Suppressor macrophage treated with lipopolysaccharide for 4 hours (primary cell): ENCODE data around the gene WDR37.

Experiments
- DNase-seq: peaks from one replicate; pipeline ENCODE4 v3.0.0-alpha.2; 2020

Gene WDR37

DNA sequence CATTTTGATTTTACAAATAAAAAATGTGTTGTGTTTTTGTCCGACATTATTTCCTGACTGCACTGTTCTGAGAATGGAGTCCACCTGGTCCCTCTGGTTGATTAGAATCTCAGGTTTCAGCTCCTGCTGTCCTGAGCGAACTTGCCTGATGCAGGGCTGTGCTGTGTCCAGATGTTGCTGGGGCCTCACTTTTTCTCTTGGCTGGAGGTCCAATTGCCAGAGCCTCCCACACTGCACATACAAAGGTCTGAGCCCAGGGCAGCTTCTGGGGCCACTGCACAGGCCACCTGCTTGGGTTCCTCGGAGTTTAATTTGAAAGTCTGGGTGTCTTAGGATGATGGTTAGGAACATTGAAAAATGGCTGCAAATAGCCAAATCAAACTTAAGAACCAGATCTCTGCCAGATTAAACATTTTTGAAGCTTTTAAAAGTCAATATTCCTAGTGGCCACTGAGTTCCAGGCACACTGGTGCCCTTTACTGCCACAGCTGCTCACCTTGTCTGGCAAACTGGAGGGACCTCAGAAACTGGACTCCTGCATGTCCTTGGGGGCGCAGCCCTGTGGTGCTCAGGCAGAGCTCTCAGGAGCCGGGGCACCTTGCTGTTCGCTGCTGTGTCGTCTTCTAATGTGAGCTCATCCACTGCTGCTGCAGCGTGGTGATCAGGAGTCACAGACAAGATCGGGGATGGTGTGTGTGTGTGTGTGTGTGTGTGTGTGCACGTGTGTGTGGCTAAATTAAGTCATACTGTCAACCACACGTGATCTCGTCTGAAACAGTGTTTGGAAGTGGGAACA is 75.0 kb downstream of the WDR37 start:
- no peak for DNase-seq

- no peak for DNase-seq
Observed at GRCh38 chr10:1132584-1132983, 76.4 kb downstream of the WDR37 start.

GRCh38 chr10:1133495-1134045 is 77.4 kb downstream of the WDR37 start:
- DNase-seq, result no peak

DNA sequence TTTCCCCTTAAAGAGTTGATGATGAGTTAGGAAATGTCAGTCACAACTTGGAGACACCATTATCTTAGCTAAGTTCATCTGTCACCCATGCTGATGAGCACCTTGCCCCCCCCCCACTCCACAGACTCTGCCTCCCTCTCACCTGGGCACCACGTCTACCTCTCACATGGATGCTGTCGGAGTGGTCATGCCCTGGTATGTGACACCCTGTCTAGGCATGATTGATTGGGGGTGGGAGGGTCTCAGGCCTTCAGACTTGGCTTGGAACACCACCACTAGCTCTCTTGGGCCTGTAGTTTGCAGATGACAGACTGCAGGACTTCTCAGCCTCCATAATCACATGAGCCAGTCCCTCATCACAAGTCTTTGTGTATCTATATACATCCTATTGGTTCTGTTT is 78.0 kb downstream of the WDR37 start:
- DNase-seq, result no peak

GRCh38 chr10:1136268-1136667 is 80.1 kb downstream of the WDR37 start:
- no peak for DNase-seq

GRCh38 chr10:1137499-1138163 is 81.4 kb downstream of the WDR37 start:
- DNase-seq, result no peak

DNA sequence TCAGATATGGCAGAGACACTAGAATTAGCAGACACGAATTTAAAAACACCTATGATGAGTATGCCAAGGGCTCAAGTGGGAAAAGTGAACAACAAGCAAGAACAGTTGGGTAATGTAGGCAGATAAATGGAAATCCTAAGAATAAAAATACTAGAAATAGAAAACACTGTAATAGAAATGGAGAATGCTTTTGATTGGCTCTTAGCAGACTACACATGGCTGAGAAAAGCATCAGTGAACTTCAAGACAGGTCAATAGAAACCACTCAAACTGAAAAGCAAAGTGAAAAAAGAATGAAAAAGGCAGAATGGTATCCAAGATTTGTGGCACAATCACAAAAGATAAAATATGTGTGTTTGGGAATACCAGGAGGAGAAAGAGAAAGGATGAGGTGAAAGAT is 82.3 kb downstream of the WDR37 start:
- no peak for DNase-seq

GRCh38 chr10:1141261-1141660 is 85.1 kb downstream of the WDR37 start:
- no peak for DNase-seq

DNA sequence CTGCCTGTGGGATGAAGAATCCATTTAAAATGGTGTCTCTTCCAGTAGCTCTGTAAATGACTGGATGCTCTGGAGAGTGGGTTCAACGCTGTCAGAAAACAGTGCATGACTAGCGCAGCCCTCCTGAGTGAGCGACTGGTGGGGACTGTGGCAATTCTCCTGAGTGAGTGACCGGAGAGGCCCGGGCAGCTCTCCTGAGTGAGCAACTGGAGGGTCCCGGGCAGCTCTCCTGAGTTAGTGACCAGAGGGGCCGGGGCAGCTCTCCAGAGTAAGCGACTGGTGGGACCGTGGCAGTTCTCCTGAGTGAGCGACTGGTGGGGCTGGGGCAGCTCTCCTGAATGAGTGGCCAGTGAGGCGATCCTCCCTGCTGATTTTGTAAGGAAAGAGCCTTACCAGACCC is 85.5 kb downstream of the WDR37 start:
- DNase-seq, result no peak

GRCh38 chr10:1142596-1142995 is 86.4 kb downstream of the WDR37 start:
- DNase-seq, result no peak

DNA sequence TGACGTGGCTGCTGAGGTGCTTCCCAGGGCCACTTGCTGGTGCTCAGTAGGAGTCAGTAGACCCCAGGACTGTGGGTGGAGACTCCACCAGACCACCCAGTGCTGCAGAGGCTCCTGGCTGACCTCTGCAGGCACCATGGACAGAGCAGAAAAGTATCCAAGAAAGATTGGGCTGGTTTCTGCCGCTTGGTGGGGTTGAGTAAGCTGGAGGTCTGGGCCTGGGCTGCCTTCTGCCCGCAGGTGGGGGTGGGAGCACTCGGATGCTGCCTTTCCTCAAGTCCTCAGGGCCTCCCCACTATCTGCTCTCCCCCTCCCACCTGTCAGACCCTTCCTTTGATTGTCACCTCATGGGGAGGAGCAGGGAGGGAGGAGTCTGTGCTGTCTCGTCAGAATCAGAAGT is 91.6 kb downstream of the WDR37 start:
- no peak for DNase-seq

DNA sequence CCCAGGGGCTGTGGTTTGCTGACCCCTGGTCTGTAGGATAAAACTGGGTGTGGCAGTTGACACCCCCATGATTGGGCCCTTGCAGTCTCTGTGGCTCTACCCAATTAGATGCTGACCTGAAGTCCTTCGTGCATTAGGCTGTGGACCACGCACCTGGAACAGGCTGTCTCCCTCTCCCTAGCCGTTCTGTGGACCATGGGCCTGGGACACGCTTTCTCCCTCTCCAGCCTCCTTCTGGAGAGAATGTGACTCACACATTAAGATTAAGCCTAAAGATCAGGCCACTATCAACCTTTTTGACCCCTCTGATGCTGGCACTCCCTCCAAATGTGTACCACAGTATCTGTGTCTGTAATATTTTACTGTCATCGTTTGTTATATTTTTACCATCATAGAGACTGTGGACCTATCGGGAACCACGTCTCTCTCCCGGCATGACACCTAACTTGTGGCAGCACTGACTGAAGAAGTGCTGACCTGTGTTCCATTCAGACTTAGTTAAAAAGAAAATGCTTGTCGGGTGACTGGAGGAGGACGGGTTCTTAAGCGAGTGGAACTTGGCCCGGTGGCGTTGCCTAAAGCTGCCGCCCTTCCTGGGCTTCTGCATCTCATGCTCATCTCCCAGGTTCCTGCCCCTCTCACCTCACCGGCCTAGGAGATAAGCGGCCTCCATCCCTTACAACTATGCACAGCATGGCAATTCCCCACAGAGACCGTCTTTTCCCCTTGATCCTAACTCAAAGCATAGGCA is 92.8 kb downstream of the WDR37 start:
- no peak for DNase-seq

- no peak for DNase-seq
Observed at GRCh38 chr10:1149793-1150637, 93.8 kb downstream of the WDR37 start.

- DNase-seq, result no peak
Observed at GRCh38 chr10:1150638-1150955, 94.4 kb downstream of the WDR37 start.

- DNase-seq, result no peak
Observed at GRCh38 chr10:1151076-1152033, 95.2 kb downstream of the WDR37 start.

GRCh38 chr10:1152386-1153250 is 96.4 kb downstream of the WDR37 start:
- DNase-seq, result no peak

DNA sequence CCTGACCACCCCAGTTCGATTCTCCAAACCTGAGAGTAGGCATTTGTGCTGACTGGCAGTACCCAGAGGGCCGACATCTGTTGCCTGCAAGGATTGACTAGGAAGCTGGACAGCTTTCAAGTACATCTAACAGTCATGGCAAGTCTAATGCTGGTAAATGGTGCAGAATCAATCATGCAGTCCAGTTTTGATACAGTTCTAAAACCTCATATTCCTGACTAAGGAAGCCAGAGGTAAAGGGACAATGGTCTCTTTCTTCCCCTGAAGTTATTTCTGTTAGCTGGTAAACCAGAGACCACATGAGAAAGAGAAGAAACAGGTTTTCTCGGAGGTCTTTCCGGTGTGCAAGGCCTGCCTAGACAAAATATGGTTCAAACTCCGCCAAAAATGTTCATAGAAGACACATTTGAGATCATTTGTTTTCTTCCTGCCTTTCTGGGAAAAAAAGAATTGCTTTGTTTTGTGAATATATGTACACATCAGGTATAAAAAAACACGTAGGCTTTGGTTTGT is 97.1 kb downstream of the WDR37 start:
- DNase-seq, result no peak

DNA sequence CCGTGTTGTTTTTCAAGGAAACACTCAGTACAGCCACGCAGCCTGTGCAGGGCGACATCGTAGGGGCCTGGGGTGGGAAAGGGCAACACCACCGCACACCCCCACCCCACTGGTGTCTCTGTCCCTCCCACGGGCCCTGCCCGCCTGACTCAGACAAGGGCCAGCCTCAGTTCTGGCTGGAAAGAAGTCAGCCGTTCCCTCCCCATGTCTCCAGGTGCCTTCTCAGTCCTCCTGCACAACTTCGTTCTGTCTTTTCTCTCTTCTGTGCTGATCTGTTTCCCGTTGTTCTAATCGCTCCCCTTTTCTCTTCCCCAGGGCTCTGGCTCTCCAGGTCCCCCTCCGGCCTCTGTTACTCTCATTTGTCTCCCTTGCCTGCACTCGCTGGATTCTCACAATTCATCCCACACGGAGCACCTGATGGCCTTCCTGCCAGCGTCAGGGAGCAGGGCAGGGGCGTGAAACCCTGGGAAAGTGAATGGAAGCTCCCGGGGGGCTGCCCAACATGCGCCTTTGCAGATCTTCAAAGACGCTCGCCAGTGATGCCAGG is 97.7 kb downstream of the WDR37 start:
- no peak for DNase-seq

DNA sequence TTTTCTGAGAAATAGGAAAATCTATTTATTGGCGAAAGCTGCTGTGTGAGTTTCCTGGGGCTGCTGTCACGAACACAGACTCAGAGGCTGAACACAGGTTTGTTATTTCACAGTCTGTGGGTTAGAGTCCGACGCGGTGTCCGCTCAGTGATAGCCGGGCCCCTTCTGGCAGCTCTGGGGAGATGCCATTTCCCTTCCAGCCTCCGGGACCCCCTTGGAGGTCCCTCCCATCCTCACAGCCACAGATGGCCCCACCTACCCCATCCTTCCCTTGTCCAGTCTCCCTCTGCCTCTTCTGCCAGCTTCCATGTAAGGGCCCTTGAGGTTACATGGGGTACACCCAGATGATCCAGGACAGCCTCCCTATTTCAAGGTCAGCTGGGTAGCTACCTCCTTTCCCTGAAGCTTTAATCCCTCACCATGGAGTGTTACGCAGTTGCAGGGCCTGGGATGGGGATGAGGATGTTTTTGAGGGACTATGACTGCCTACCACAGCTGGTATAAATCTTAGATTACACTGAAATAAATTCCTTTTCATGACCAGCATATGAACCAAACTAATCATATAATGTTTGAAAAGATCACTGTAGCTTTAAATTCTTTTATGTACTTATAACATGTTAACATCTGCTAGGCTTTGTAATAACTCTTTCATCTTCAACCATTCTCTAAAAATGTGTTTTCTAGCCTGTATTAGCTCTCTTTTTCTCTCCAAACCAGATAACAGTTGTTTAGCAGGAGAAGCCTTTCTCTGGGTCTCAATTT is 98.5 kb downstream of the WDR37 start:
- no peak for DNase-seq
